Activated CD8-positive, alpha-beta memory T cell treated with anti-CD3 and anti-CD28 coated beads, Interleukin-2, amount 50 U/mL, for 1 hour (primary cell): ENCODE measurements around the gene TCF7L1.
"Not testable (repeated sequence)": the region's sequence is repeated elsewhere in the genome, so short reads cannot be mapped to it uniquely, and the experiment has no call there.

Experiments
- DNase-seq: peaks from one replicate; pipeline ENCODE4 v3.0.0-alpha.2; 2020; ENCODE audit errors: extremely low read depth

TCF7L1 gene

DNA sequence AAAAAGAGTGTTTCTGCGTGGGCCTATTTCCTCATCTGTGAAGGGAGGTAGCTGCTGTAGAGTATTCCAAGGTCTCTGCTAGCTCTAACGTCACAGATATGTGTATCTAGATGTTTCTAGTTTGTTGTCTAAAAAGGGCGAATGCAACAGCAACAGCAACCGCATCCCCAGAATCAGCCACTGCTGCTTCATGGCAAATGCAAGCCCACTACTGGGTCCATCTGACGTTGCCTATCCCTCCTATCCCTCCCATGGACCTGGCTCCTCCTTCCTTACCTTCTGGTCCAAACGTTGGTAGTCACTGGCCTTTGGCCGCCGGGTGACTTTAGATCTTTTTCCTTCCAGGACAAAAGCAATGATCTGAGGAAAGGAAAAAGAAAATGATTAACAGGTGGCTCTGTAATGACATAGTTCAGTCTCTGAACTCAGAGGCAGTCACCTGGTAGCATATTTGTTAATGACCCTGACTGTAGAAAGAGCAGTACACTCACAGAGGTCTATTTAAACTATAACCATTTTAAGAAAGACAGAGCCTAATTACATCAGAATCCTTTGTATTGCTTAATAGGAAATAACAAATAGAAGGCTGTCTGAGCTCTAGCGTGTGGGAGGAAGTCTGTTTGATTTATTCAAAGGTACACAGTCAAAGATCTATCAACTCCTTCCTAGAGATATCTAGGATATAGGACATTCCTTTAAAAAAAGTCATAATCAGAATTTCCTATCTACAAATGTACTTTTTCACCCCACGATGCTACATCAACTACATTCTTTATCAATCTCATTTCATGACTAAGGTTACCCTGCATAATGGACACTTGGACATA is 191.7 kb downstream of the TCF7L1 start:
- DNase-seq: no peak

- no peak for DNase-seq
These were observed 192.2 kb downstream of the TCF7L1 start for GRCh38 chr2:85325466-85325811.

DNA sequence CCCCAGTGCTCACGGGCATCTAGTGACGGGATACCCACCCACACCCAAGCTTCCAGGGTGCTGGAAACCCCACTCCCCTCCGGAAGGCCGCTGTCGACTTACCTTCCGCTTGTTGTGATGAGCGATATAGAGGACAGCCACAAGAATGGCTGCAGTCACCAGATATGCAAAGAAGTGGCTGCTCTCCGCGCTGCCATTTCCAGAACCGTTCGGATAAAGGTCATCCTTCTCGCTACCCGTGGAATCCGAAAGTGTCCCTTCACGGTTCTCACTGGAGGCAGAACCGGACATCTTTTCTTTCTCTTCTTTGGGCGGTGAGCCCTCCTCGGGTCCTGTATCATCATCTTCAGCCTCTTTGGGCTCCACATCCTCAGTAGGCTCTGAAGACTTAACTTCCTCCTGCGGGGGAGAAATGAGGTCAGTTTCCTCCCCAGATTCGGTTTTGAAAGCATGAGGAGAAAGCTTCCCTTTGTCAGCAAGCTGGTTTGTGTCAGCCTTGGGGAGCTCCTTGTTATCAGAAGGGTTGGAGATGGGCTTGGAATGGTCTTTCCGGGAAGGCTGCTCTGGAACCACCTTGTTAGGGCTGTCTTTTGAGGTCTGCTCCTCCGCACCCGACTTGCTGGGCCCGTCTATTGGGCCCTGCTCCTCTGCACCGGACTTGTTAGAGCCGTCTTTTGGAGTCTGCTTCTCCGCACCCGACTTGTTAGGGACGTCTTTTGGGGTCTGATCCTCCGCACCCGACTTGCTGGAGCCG is 193.4 kb downstream of the TCF7L1 start:
- DNase-seq: no peak

- DNase-seq: peak; percentile 26
These were observed 194.1 kb downstream of the TCF7L1 start for GRCh38 chr2:85327160-85327821.

GRCh38 chr2:85327822-85328617 is 194.8 kb downstream of the TCF7L1 start, which contains the start of gene TGOLN2:
TGOLN2 (minus strand) TSS chr2:85327989; CDS start chr2:85327962, 27 bp downstream.
- DNase-seq: peak; percentile 84

- no peak for DNase-seq
These were observed 196.0 kb downstream of the TCF7L1 start for GRCh38 chr2:85329181-85329651.

GRCh38 chr2:85329701-85330100 is 196.5 kb downstream of the TCF7L1 start:
- DNase-seq: not testable (repeated sequence)

DNA sequence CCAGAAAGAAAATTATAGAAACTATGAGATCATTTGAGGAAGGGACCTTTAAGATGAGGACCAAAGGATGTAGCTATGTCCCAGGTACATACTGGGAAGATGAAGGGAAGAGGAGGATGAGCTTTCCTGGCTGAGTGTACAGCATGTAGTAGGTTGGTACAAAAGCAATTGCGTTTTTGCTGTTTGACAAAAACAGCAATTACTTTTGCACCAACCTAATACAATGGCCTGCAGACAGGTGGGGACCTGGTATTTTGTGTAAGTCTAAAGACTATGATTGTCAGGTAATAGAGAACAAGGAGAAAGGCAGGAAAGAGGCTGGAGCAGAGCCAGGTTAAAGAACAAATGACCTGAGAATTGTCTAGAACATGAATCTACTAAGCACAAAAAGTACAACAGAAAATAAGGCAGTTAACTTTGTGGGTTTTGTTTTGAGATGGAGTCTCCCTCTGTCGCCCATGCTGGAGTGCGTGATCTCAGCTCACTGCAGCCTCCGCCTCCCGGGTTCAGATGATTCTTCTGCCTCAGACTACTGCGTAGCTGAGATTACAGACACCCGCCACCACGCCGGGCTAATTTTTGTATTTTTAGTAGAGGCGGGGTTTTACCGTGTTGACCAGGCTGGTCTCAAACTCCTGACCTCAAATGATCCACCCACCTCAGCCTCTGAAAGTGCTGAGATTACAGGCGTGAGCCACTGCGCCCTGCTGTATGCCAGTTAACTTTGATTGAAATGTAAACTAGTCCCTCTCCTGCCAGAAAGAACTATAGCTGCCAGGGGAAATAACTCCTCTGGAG is 197.8 kb downstream of the TCF7L1 start:
- DNase-seq: no peak

GRCh38 chr2:85333877-85334276 is 200.7 kb downstream of the TCF7L1 start:
- not testable (repeated sequence) for DNase-seq

- no peak for DNase-seq
These were observed 201.7 kb downstream of the TCF7L1 start for GRCh38 chr2:85334928-85335327.

DNA sequence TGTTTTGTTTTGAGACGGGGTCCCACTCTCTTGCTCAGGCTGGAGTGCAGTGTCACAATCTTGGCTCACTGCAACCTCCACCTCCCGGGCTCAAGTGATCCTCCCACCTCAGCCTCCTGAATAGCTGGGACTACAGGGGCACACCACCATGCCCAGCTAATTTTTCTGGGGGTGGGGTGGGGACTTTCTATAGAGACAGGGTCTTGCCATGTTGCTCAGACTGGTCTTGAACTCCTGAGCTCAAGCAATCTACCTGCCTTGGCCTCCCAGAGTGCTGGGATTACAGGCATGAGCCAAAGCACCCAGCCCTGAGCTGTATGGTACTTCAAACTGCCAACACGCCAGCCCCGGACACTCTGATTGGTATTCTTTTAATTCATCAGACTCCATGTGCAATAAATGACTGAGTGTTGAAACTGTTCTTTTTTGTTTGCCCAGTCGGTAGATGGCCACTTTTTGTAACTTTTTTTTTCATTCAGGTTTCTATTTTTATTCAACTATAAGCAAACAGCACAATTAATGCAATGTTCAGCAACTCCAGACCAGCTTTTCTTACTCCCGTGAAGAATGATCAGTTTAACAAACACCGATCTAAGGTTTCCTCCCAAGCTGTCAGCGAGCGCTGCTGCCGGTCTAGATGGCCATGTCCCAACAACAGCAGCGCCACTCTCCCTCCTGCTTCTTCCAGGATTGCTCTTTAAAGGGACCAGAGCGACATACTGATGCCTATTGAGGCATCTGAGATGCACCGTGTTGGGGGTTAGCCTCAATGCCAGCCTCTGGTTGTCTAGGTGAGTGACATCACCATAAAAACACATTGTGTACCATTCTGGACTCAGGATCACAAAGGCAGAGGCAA is 207.1 kb downstream of the TCF7L1 start:
- DNase-seq: no peak

GRCh38 chr2:85341269-85342029 is 208.3 kb downstream of the TCF7L1 start:
- no peak for DNase-seq

DNA sequence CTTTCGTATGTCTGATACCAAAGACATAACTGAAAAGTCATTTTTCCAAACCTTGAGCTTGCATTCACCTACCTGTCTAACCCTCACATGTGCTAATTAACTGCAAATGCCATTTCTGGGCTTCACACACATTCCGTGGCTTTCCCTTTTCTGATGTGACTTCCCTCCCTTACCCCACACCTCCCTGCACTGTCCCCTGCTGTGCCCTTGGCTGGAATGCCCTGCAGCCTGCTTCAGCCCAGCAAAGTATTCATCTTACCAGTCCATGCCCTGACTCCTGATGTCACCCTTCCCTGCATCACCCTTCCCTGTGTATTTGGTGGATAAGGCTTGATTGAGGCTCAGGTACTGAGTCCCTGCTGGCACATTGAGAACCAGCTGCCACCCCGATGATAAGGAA is 209.0 kb downstream of the TCF7L1 start:
- DNase-seq: no peak

DNA sequence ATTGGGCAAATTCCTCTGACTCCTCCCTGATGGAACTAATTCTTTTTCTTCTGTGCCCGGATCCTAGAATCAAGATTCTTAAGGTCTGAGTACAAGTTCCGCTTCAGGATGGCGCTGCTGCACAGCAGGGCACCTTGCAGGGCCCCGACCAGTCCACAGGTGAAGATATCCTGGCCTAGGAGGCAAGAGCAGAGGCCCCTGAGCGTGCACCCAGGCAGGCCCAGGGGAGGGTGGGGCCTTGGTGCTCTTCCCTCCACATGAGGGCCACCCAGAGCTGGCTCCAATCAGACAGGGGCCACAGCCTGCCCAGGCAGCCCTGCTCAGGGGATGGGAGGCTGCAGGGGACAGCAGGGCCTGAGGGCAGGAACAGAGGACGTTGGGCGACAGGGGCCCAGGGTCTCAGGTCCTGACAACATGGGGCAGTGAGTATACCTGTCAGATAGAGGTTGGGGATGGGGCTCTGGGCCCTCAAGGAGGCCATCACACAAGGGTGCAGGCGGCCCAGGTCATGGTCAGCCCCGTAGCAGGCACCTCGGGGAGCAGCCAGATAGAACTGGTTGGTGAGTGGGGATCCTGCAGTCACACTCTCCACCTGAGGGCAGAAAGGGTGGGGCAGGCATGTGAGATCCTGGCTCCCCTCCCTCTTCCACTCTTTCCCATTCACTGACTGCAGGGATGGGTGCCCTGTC is 210.2 kb downstream of the TCF7L1 start:
- not testable (repeated sequence) for DNase-seq

GRCh38 chr2:85344356-85344954 is 211.3 kb downstream of the TCF7L1 start:
- no peak for DNase-seq

DNA sequence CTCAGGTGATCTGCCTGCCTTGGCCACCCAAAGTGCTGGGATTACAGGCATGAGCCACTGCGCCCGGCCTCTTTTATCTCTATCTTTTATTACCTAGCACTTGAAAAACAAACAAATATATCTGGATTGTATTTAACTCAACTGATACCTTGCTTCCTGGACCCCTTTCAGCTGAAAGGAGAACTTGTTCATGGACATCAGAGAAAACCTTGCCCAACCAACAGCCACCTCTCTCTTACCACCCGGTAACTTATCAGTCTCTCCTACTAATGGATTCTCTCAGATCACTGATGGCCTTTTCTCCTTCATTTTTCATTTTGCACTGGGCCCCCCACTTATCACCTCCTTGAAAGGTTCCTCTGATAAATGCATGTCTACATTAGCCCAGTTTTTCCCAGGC is 214.4 kb downstream of the TCF7L1 start:
- no peak for DNase-seq

DNA sequence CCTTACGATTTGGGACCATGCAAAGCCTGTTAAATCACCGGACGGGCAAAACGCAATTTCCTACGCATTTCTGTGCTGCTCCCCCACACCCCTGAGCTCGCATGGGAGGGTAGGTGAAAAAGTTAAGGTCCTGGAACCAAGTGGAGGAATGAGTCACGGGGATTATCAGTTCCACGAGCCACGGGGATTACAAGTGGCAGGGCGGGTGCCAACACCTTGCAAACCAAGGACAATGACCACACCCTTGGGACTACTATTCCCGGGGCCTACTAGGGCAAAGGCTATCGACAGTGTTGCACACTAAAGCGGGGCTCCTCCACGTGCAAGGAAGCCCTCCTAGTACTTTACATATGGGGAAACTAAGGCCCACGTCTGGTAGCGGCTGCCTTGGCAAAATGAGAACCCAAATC is 220.7 kb downstream of the TCF7L1 start:
- DNase-seq: no peak
